ENCODE results near the gene TATDN3. TPM values are rescaled to one million over a fixed set of nuclear protein-coding genes. Genes with fewer than 3 reads are reported as not detected.
"Not testable (repeated sequence)": the region's sequence is repeated elsewhere in the genome, so short reads cannot be mapped to it uniquely, and the experiment has no call there.

The TATDN3 gene
- total and polyA plus RNA-seq, 5 experiments from 2014 or later: 15.6 to 21.4 (median 18.0) TPM

DNA sequence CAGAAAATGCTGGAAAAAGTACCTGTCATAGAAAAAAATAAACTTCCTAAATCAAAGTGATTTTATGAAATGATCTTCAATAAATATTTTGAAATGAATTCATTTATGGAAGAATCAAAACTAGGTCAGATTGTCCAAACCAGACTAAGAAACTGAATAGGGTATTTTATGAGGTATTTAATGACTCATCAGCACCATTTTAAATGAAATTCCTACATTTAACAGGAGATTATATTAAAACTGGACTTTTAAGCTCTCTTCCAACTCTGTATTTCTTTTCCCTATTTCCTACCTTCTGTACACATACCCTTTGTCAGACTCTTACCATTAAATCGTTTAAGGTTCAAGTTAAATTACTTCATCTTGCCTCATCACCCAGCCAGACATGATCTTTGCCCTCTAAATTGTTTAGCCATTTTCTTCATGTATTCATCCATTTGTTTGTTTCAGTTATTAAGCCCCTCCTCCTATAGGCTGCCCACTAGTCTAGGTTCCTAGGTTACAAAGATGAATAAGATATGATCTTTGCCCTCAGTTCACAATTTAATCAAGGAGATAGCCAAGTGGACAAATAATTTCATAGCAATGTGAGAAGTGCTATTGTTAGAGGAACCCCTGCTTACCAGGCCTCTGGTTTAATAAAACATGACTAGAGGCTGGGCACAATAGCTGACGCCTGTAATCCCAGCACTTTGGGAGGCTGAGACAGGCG, 25.0 kb downstream of the TATDN3 start:
- H3K27me3 Mint-ChIP-seq: peaks cover 0 to 4% (median 0%) of the 10 kb centered on the region in 5 donors
- POLR2A ChIA-PET: no interaction called here
- peaks cover 0 to 13% (median 4%) of the 10 kb centered on the region in 4 donors for H3K4me1 Mint-ChIP-seq
- no peak overlapping the region for H3K27ac Mint-ChIP-seq
- H3K4me3 Mint-ChIP-seq: no peak overlapping the region
- DNase-seq (no peak), ATAC-seq (no peak)
- H3K9me3 Mint-ChIP-seq: no peaks in the 10 kb centered on the region
- peaks cover 0 to 20% (median 2%) of the 10 kb centered on the region in 3 donors for H3K36me3 Mint-ChIP-seq

DNA sequence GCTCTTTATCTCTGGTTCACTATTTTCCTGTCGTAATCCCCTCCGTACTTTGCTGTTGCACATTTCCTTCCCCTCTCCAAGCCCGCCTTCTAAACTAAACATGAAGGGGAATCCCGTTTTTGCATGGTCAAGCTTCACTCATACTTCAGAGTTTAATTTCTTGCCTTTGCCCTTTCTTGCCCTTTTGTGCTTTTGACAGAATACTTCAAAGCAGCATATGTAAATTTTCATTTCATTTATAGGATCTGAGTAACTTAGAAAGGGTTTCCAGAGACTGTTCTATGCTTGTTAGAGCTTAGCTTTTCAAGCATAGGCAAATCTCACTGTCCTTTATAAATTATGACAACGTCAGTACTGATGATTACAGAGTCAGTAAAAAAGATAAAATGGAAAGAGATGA, 28.0 kb downstream of the TATDN3 start:
- H3K27ac Mint-ChIP-seq: peak overlapping the region in 1 of 10 donors; percentile 8
- no peak for DNase-seq
- H3K4me1 Mint-ChIP-seq: peaks cover 0 to 13% (median 5%) of the 10 kb centered on the region in 4 donors
- H3K4me3 Mint-ChIP-seq: no peak overlapping the region
- H3K36me3 Mint-ChIP-seq: peaks cover 8 to 10% (median 9%) of the 10 kb centered on the region in 3 donors
- H3K9me3 Mint-ChIP-seq: peaks cover 0 to 9% (median 6%) of the 10 kb centered on the region in 9 donors
- ATAC-seq: no peak
- H3K27me3 Mint-ChIP-seq: peaks cover 0 to 4% (median 0%) of the 10 kb centered on the region in 5 donors
- POLR2A ChIA-PET: no interaction called here

DNA sequence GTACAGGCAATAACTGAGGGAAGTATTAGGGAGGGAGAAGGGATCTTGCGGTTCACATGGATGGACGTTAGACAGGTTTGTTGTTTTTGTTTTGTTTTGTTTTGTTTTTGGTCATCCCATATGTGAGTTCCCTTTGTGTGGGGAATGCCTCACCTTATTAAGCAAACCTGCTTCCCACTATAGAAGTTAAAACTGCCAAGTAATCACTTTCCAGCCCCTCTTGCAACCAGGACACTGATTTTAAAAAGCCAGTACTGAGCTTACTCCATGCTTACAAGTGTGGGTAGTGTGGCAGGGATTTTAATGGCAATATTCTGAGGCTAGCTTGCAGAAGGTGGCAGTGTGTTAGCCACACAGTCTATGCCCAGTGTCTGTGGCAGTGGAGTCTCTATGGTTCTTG, 29.3 kb downstream of the TATDN3 start:
- POLR2A ChIA-PET: no interaction called here
- H3K36me3 Mint-ChIP-seq: peaks cover 4 to 14% (median 12%) of the 10 kb centered on the region in 3 donors
- H3K27me3 Mint-ChIP-seq: peaks cover 0 to 4% (median 0%) of the 10 kb centered on the region in 5 donors
- DNase-seq (no peak), ATAC-seq (no peak)
- peaks cover 0 to 13% (median 5%) of the 10 kb centered on the region in 4 donors for H3K4me1 Mint-ChIP-seq
- no peak overlapping the region for H3K27ac Mint-ChIP-seq
- H3K9me3 Mint-ChIP-seq: peaks cover 0 to 21% (median 12%) of the 10 kb centered on the region in 9 donors
- H3K4me3 Mint-ChIP-seq: no peak overlapping the region

DNA sequence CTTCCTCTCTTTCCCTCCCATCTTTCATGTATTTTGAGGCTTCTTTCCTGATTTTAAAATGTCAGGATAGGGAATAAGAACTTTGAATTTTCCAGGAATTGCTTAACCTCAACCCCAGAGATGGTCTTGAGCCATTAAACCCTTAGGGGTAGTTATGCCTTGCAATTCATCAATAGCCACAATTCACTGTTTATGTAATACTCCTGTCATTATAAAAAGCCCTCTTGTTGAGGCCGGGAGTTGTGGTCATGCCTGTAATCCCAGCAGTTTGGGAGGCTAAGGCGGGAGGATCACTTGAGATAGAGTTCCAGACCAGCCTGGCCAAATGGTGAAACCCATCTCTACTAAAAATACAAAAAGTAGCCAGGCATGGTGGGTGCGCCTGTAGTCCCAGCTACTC, 31.3 kb downstream of the TATDN3 start:
- H3K27ac Mint-ChIP-seq: no peak overlapping the region
- H3K27me3 Mint-ChIP-seq: peaks cover 0 to 4% (median 1%) of the 10 kb centered on the region in 5 donors
- H3K9me3 Mint-ChIP-seq: peaks cover 0 to 37% (median 27%) of the 10 kb centered on the region in 9 donors
- peaks cover 6 to 23% (median 18%) of the 10 kb centered on the region in 3 donors for H3K36me3 Mint-ChIP-seq
- ATAC-seq (no peak), DNase-seq (no peak)
- peaks cover 0 to 13% (median 5%) of the 10 kb centered on the region in 4 donors for H3K4me1 Mint-ChIP-seq
- H3K4me3 Mint-ChIP-seq: no peak overlapping the region
- POLR2A ChIA-PET: no interaction called here

DNA sequence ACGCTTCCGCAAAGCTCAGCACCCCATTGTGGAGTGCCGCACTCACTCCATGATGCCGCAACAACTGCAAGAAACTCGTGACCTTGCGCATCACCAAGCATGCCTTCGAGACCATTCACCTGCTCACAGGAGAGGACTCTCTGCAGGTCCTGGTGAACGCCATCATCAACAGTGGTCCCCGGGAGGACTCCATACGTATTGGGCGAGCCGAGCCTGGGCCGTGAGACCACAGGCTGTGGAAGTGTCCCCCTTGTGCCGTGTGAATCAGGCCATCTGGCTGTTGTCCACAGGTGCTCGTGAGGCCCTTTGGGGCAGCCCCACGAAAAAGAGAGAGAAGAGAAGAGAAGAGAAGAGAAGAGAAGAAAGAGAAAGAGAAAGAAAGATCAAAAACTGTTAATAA, 32.5 kb downstream of the TATDN3 start:
- no peak overlapping the region for H3K4me3 Mint-ChIP-seq
- DNase-seq (no peak), ATAC-seq (no peak)
- no peak overlapping the region for H3K27ac Mint-ChIP-seq
- peaks cover 6 to 23% (median 18%) of the 10 kb centered on the region in 3 donors for H3K36me3 Mint-ChIP-seq
- POLR2A ChIA-PET: no interaction called here
- peaks cover 0 to 37% (median 27%) of the 10 kb centered on the region in 9 donors for H3K9me3 Mint-ChIP-seq
- H3K27me3 Mint-ChIP-seq: peaks cover 0 to 4% (median 1%) of the 10 kb centered on the region in 5 donors
- H3K4me1 Mint-ChIP-seq: peaks cover 0 to 11% (median 5%) of the 10 kb centered on the region in 4 donors

DNA sequence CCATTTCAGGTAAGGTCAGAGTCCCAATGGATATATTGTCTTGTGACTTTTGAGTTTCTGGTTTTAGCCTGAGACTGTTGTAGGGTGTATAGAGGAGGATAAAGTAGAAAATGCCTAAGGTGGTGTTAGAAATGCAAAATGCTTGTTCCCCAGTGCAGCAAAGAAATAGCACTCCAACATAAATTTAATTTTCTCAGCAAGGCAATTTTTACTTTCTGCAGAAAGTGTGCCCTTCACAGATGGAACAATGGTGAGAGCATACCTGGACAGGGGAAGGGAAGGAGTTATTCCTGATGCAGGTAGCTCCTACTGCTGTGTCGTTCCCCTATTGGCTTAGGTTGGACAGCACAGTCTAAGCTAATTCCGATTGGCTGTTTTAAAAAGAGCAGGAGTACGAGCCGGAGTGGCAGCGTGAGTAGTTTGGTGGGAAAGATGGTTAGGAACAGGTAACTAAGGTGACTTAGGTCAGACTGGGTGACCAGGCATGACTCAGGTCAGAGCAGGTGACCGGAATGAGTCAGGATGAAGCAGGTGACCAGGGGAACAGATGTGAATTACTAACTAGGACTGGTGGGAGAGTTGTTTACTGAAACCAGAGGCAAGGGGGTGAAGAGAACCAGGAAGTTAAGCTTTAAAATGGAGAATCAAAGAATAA, 34.2 kb downstream of the TATDN3 start:
- H3K4me1 Mint-ChIP-seq: peaks cover 0 to 1% (median 0%) of the 10 kb centered on the region in 4 donors

DNA sequence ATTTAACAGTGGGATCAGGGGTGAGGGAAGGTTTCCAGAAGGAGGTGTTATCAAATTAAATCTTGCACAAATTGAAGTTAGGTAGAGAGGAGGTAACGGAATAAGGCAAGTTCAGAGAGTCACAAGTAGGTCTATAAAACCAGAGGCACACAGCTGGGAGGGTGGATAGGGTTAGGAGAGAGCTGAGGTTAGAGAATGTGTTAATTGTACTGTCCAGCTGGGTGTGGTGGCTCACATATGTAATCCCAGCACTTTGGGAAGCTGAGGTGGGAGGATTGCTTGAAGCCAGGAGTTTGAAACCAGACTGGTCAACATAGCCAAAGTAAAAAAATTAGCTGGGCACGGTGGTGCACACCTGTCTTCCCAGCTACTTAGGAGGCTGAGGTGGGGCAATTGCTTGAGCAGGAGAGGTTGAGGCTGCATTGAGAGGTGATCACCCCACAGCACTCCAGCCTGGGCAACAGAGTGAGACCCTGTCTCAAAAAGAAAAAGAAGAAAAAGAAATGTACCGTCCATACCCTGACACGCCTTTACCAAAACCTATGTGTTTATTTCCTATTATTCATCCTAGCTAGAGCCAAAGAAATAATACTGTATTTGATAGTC, 35.6 kb downstream of the TATDN3 start:
- POLR2A ChIA-PET: no interaction called here
- Mint-ChIP-seq H3K27me3 (peaks cover 0 to 3% (median 0%) of the 10 kb centered on the region in 5 donors), H3K4me1 (peaks cover 0 to 4% (median 2%) of the 10 kb centered on the region in 4 donors), H3K4me3 (no peak overlapping the region), H3K9me3 (peaks cover 0 to 37% (median 27%) of the 10 kb centered on the region in 9 donors), H3K27ac (no peak overlapping the region), H3K36me3 (peaks cover 6 to 23% (median 18%) of the 10 kb centered on the region in 3 donors)
- no peak for DNase-seq
- no peak for ATAC-seq

More for the DNA sequence above, 34.2 kb downstream of the TATDN3 start:
- Mint-ChIP-seq H3K27me3 (peaks cover 0 to 2% (median 0%) of the 10 kb centered on the region in 5 donors), H3K27ac (no peak overlapping the region), H3K4me3 (no peak overlapping the region), H3K9me3 (peaks cover 0 to 37% (median 27%) of the 10 kb centered on the region in 9 donors), H3K36me3 (peaks cover 6 to 23% (median 18%) of the 10 kb centered on the region in 3 donors)
- DNase-seq (no peak), ATAC-seq (no peak)
- POLR2A ChIA-PET: no interaction called here

DNA sequence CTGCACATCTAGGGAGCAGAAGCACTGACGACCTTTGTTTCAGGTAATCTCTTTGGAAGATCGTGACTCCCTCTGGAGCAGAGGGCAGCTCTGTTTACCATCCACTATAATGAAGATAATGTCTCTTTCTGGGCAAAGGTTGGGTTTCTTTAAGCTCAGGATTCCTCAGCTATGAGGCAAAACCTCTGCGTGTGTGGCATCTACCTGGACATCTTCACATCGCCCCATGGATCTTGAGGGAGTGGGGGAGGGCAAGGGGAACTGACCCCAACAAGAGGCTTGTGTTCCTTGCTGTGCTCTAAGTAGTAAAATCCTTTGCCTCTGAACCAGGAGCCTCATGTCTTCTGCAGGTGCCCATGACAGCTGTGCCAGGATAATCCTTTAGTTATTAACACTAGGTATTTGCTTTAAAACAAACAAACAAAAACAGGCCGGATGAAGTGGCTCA, 36.2 kb downstream of the TATDN3 start:
- Mint-ChIP-seq H3K27ac (no peak overlapping the region), H3K4me1 (peaks cover 0 to 4% (median 2%) of the 10 kb centered on the region in 4 donors), H3K36me3 (peaks cover 6 to 23% (median 18%) of the 10 kb centered on the region in 3 donors), H3K9me3 (peaks cover 0 to 37% (median 27%) of the 10 kb centered on the region in 9 donors), H3K4me3 (no peak overlapping the region), H3K27me3 (peaks cover 0 to 3% (median 0%) of the 10 kb centered on the region in 5 donors)
- POLR2A ChIA-PET: no interaction called here
- no peak for DNase-seq
- ATAC-seq: no peak

DNA sequence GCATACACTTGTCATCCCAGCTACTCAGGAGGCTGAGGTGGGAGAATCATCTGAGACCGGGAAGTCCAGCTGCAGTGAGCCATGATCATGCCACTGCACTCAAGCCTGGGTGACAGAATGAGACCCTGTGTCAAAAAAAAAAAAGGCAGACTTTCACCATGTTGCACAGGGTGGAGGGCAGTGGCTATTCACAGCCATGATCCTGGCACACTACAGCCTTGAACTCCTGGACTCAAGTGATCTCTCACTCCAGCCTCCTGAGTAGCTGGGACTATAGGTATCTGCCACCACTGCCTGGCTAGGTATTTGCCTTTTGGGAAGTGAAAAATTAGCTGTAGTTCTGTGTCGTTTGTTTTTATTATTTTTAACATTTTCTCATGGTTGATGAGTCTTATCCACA, 36.7 kb downstream of the TATDN3 start:
- Mint-ChIP-seq H3K9me3 (peaks cover 0 to 37% (median 26%) of the 10 kb centered on the region in 9 donors), H3K4me3 (no peak overlapping the region), H3K27ac (no peak overlapping the region), H3K4me1 (peaks cover 0 to 4% (median 2%) of the 10 kb centered on the region in 4 donors), H3K27me3 (peaks cover 0 to 3% (median 0%) of the 10 kb centered on the region in 5 donors), H3K36me3 (peaks cover 6 to 23% (median 18%) of the 10 kb centered on the region in 3 donors)
- ATAC-seq: no peak
- POLR2A ChIA-PET: no interaction called here
- no peak for DNase-seq

DNA sequence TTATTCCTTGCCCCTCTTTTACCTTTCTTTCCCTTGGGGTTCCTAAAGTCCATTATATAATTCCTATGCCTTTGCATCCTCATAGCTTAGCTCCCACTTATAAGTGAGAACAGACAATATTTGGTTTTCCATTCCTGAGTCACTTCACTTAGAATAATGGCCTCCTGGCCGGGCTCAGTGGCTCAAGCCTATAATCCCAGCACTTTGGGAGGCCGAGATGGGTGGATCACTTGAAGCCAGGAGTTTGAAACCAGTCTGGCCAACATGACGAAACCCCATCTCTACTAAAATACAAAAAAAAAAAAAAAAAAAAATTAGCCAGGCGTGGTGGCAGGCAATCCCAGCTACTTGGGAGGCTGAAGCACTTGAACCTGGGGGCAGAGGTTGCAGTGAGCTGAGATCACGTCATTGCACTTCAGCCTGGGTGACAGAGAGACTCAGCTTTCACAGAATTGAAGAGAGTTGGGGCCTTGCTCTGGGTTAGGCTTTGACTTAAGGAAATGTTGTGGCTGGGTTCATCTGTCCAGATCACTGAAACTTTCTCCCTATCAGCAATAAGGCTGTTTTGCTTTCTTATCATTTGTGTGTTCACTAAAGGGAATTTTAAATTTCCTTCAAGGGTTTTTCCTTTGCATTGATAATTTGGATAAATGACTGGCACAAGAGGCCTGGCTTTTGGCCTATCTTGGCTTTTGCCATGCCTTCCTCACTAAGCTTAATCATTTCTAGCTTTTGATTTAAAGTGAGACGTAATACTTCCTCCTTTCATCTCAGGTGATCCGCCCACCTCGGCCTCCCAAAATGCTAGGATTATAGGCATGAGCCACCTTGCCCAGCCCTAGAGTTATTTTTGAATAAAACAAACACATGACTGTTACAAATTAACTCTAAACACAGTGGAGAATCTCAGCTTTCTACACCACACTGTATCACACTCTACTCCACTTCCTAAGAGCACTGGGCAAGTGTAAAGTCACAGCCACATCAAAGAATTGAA, 41.8 kb downstream of the TATDN3 start:
- POLR2A ChIA-PET, H3K9me3 Mint-ChIP-seq, DNase-seq, ATAC-seq, H3K27me3 Mint-ChIP-seq, H3K36me3 Mint-ChIP-seq, H3K4me3 Mint-ChIP-seq: not testable (repeated sequence)
- Mint-ChIP-seq H3K27ac (peak overlapping the region in 1 of 10 donors; percentile 31), H3K4me1 (peaks cover 0 to 11% (median under 1%) of the 10 kb centered on the region in 4 donors)

DNA sequence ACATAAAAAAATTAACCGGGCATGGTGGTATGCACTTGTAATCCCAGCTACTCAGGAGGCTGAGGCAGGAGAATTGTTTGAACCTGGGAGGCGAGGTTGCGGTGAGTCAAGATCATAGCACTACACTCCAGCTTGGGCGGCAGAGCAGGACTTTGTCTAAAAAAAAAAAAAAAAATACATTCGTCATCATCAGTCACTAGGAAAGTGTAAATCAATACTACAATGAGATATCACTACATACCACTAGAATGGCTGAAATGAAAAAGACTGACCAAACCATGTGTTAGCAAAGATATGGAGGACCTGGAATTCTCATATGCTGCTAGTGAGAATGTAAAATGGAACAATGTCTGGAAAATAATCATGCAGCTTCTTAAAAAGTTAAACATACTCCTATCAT, 46.5 kb downstream of the TATDN3 start:
- Mint-ChIP-seq H3K27ac (no peak overlapping the region), H3K9me3 (no peaks in the 10 kb centered on the region)
- POLR2A ChIA-PET: no interaction called here

DNA sequence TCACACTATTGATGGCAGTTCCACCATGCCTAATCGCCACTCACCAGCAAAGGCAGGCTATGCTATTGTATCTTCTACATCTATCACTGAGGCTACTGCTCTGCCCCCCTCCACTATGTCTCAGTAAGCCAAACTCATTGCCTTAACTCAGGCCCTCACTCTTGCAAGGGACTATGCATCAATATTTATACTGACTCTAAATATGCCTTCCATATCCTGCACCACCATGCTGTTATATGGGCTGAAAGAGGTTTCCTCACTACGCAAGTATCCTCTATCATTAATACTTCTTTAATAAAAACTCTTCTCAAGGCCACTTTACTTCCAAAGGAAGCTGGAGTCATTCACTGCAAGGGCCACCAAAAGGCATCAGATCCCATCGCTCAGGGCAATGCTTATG, 52.8 kb downstream of the TATDN3 start:
- POLR2A ChIA-PET, DNase-seq, H3K9me3 Mint-ChIP-seq, H3K36me3 Mint-ChIP-seq, H3K27ac Mint-ChIP-seq, ATAC-seq, H3K27me3 Mint-ChIP-seq, H3K4me3 Mint-ChIP-seq, H3K4me1 Mint-ChIP-seq: not testable (repeated sequence)

More for the DNA sequence above, 46.5 kb downstream of the TATDN3 start:
- no peak overlapping the region for H3K4me3 Mint-ChIP-seq
- DNase-seq (no peak), ATAC-seq (no peak)
- H3K27me3 Mint-ChIP-seq: no peaks in the 10 kb centered on the region
- peaks cover 0 to 7% (median 0%) of the 10 kb centered on the region in 4 donors for H3K4me1 Mint-ChIP-seq
- H3K36me3 Mint-ChIP-seq: no peaks in the 10 kb centered on the region
